Measurements from ENCODE around the gene UBE2Z. TPM values are rescaled to one million over a fixed set of nuclear protein-coding genes. Genes with fewer than 3 reads are reported as not detected.

Gene UBE2Z
- total and polyA plus RNA-seq, 2 of the 13 experiments (the other 11 are each of a cell fraction or from before 2014, with no cell fraction given), result 63.2 to 122 TPM

DNA sequence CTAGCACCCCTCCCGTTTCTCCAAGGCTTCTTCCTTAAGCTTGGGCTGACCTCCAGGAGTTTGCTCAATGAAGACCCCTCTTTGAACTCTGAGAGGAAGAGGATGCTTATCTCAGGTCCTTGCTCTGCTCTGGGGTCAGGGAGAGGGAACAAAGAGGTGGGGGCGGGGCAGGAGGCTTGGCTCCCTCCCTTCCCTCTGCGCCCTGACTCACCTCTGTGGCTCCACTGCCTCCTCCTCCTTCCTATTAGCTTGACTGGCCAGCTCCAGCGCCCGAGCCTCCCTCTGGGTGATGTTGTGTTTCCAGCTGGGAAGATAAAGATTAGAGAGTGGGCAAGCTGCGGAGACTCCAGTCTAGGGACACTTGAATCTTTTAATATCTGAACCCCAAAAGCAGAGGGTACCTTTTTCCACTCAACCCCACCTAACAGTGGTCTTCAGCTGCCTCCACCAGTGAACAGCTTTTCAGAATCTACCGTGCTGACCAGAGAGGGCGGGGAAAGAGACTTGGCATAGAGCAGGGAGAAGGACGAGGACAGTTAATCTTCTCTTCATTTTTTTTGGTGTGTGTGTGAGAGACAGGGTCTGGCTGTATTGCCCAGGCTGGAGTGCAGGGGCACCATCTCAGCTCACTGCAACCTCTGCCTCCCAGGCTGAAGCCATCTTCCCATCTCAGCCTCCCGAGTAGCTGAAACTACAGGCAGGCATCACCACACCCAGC lies 53.5 kb downstream of the UBE2Z start (continued):
- no peak for TF ChIP-seq ZNF670 (CRISPR knock-in tag; IDR thresholded peaks at IDR 0.05; ENCODE audit: borderline replicate concordance)
- TF ChIP-seq RARA (CRISPR knock-in tag; IDR thresholded peaks at IDR 0.05), result peak; percentile 85
- no peak for TF ChIP-seq ZNF282 (IDR thresholded peaks at IDR 0.05; ENCODE audit: partially characterized antibody)
- TF ChIP-seq MED1 (CRISPR knock-in tag; IDR thresholded peaks at IDR 0.05), result peak; percentile 29; the same call in 1 of the 2 replicates
- TF ChIP-seq KDM3A (CRISPR knock-in tag; IDR thresholded peaks at IDR 0.05; ENCODE audit: low read depth), result no peak
- peak; percentile 53; the same call in 1 of the 2 replicates for TF ChIP-seq MAZ (IDR thresholded peaks at IDR 0.05; ENCODE audit: borderline replicate concordance, low read depth, low read length)
- TF ChIP-seq MAZ (CRISPR knock-in tag; IDR thresholded peaks at IDR 0.05; ENCODE audit: low read depth), result peak; percentile 59
- peak; percentile 36 for TF ChIP-seq SMC3 (IDR thresholded peaks at IDR 0.05; ENCODE audit: low read length)
- TF ChIP-seq, protein P1, sequence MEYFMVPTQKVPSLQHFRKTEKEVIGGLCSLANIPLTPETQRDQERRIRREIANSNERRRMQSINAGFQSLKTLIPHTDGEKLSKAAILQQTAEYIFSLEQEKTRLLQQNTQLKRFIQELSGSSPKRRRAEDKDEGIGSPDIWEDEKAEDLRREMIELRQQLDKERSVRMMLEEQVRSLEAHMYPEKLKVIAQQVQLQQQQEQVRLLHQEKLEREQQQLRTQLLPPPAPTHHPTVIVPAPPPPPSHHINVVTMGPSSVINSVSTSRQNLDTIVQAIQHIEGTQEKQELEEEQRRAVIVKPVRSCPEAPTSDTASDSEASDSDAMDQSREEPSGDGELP (IDR thresholded peaks at IDR 0.05; ENCODE audit: borderline replicate concordance, low read depth), result peak; percentile 19; the same call in 1 of the 2 replicates
- TF ChIP-seq, protein P2, sequence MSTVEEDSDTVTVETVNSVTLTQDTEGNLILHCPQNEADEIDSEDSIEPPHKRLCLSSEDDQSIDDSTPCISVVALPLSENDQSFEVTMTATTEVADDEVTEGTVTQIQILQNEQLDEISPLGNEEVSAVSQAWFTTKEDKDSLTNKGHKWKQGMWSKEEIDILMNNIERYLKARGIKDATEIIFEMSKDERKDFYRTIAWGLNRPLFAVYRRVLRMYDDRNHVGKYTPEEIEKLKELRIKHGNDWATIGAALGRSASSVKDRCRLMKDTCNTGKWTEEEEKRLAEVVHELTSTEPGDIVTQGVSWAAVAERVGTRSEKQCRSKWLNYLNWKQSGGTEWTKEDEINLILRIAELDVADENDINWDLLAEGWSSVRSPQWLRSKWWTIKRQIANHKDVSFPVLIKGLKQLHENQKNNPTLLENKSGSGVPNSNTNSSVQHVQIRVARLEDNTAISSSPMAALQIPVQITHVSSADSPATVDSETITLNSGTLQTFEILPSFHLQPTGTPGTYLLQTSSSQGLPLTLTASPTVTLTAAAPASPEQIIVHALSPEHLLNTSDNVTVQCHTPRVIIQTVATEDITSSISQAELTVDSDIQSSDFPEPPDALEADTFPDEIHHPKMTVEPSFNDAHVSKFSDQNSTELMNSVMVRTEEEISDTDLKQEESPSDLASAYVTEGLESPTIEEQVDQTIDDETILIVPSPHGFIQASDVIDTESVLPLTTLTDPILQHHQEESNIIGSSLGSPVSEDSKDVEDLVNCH (CRISPR knock-in tag; IDR thresholded peaks at IDR 0.05), result no peak
- TF ChIP-seq, protein P3, sequence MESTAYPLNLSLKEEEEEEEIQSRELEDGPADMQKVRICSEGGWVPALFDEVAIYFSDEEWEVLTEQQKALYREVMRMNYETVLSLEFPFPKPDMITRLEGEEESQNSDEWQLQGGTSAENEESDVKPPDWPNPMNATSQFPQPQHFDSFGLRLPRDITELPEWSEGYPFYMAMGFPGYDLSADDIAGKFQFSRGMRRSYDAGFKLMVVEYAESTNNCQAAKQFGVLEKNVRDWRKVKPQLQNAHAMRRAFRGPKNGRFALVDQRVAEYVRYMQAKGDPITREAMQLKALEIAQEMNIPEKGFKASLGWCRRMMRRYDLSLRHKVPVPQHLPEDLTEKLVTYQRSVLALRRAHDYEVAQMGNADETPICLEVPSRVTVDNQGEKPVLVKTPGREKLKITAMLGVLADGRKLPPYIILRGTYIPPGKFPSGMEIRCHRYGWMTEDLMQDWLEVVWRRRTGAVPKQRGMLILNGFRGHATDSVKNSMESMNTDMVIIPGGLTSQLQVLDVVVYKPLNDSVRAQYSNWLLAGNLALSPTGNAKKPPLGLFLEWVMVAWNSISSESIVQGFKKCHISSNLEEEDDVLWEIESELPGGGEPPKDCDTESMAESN (CRISPR knock-in tag; conservative IDR thresholded peaks at IDR 0.05), result no peak
- TF ChIP-seq ISL2 (CRISPR knock-in tag; IDR thresholded peaks at IDR 0.05), result 0 out of 2 replicates have a peak, but pooled peaks have one; percentile 15
- peak; percentile 10; the same call in 1 of the 2 replicates for TF ChIP-seq ZBTB7B (CRISPR knock-in tag; IDR thresholded peaks at IDR 0.05)
- no peak for TF ChIP-seq MATR3 (CRISPR knock-in tag; IDR thresholded peaks at IDR 0.05)
- TF ChIP-seq, protein P4, sequence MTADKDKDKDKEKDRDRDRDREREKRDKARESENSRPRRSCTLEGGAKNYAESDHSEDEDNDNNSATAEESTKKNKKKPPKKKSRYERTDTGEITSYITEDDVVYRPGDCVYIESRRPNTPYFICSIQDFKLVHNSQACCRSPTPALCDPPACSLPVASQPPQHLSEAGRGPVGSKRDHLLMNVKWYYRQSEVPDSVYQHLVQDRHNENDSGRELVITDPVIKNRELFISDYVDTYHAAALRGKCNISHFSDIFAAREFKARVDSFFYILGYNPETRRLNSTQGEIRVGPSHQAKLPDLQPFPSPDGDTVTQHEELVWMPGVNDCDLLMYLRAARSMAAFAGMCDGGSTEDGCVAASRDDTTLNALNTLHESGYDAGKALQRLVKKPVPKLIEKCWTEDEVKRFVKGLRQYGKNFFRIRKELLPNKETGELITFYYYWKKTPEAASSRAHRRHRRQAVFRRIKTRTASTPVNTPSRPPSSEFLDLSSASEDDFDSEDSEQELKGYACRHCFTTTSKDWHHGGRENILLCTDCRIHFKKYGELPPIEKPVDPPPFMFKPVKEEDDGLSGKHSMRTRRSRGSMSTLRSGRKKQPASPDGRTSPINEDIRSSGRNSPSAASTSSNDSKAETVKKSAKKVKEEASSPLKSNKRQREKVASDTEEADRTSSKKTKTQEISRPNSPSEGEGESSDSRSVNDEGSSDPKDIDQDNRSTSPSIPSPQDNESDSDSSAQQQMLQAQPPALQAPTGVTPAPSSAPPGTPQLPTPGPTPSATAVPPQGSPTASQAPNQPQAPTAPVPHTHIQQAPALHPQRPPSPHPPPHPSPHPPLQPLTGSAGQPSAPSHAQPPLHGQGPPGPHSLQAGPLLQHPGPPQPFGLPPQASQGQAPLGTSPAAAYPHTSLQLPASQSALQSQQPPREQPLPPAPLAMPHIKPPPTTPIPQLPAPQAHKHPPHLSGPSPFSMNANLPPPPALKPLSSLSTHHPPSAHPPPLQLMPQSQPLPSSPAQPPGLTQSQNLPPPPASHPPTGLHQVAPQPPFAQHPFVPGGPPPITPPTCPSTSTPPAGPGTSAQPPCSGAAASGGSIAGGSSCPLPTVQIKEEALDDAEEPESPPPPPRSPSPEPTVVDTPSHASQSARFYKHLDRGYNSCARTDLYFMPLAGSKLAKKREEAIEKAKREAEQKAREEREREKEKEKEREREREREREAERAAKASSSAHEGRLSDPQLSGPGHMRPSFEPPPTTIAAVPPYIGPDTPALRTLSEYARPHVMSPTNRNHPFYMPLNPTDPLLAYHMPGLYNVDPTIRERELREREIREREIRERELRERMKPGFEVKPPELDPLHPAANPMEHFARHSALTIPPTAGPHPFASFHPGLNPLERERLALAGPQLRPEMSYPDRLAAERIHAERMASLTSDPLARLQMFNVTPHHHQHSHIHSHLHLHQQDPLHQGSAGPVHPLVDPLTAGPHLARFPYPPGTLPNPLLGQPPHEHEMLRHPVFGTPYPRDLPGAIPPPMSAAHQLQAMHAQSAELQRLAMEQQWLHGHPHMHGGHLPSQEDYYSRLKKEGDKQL (CRISPR knock-in tag; IDR thresholded peaks at IDR 0.05; ENCODE audit: low read depth), result no peak
- TF ChIP-seq ZNF772 (CRISPR knock-in tag; IDR thresholded peaks at IDR 0.05), result no peak
- TF ChIP-seq BRD4 (CRISPR knock-in tag; IDR thresholded peaks at IDR 0.05), result peak; percentile 50; the same call in 1 of the 2 replicates
- TF ChIP-seq POLR2A (IDR thresholded peaks at IDR 0.05; ENCODE audit: insufficient read depth in 1 of 2, low read depth in 2 of 2, low read length in 2 of 2), result no peak; a peak in 1 of 4 replicates
- TF ChIP-seq ZMYM2 (CRISPR knock-in tag; IDR thresholded peaks at IDR 0.05), result no peak
- no peak for TF ChIP-seq KDM4B (CRISPR knock-in tag; IDR thresholded peaks at IDR 0.05)

Measured in HepG2 (cell line).